HUES6 (cell line): ENCODE results near the gene SHF.

Experiments
- H3K27ac ChIP-seq: 2 replicates; pipeline ENCODE4 v1.7.0; 2013; ENCODE audit warnings: low read depth, mild to moderate bottlenecking, low read length, inconsistent platforms
- H3K27me3 ChIP-seq: 2 replicates; pipeline ENCODE4 v1.6.1; 2013; ENCODE audit warnings: low read length; ENCODE audit not compliant: control insufficient read depth, insufficient read depth
- H3K36me3 ChIP-seq: 2 replicates; pipeline ENCODE4 v1.6.1; 2013; ENCODE audit warnings: low read length; ENCODE audit not compliant: control insufficient read depth, insufficient read depth
- H3K4me1 ChIP-seq: 2 replicates; pipeline ENCODE4 v1.6.1; 2013; ENCODE audit warnings: low read length; ENCODE audit not compliant: control insufficient read depth, insufficient read depth
- H3K4me3 ChIP-seq: 2 replicates; pipeline ENCODE4 v1.5.1; 2013; ENCODE audit warnings: low read depth, low read length
- H3K9ac ChIP-seq: one replicate; pipeline ENCODE4 v1.6.1; 2013; ENCODE audit warnings: mild to moderate bottlenecking, low read length
- H3K9me3 ChIP-seq: 2 replicates; pipeline ENCODE4 v1.6.1; 2013; ENCODE audit warnings: low read depth, low read length; ENCODE audit not compliant: control insufficient read depth, insufficient read depth

The SHF gene

DNA sequence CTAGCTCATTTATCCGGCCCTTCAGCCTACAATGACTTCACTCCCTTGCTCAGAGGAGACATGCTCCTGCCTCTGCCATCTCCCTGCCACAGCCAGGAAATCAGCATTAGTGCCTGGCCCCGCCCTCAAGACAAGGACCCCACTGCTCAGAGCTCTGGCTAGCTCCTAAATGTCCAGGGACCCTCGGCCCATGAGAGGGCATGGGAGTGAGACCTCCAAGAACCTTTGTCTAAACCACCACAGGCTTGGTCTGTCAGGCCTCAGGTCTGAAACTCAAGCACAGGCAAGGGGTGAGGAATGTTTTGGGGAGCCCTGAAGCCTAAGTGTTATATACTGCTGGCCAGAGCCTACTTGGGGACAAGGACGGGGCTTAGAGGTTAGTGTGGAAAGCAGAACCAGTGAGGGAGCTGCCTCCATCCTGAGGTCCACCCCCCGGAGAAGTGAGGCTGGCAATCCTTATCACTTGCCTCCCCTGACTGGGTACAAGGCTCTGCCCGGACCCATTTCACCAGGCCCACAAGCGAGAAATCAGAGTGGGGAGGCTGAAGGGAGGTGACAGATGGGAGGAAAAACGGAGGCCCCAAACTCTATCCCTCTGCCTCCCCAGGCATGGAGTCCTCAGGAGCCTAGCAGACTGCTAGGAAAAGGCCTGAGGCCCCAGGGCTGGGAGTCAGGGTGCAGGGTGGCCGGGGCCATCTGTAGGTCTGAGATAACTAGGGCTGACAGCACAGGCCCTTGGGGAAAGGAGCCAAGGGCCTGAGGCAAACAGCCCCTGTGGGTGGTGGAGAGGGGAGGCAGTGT lies 18.8 kb downstream of the SHF start:
- H3K27me3 ChIP-seq, result no peaks in the 10 kb centered on the region
- no peaks in the 10 kb centered on the region for H3K9me3 ChIP-seq
- no peak overlapping the region for H3K9ac ChIP-seq
- peak overlapping the region; percentile 5; the same call in 1 of the 2 replicates for H3K27ac ChIP-seq
- no peak overlapping the region for H3K4me3 ChIP-seq
- H3K4me1 ChIP-seq, result peaks cover 27% of the 10 kb centered on the region
- H3K36me3 ChIP-seq, result peaks cover 12% of the 10 kb centered on the region; the same call in 1 of the 2 replicates

DNA sequence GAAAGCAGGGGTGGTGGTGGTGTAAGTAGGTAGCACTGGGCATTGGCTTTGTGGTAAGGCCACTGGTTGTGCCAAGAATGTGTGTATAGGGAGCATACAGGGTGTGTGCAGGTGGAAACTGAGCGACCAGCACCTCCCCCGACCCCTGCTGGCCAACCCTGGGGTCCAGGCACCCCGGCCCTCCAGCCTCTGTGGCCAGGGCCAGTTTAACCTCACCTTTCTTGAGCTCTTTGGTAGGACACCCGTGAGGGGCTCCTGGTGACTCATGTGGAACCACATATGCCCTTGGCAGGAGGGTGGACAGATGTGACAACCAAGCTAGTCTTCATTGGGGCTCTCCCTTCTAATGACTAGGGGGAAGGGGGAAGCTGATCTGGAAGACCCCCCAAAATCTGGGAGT lies 19.5 kb downstream of the SHF start:
- H3K9ac ChIP-seq, result no peak overlapping the region
- H3K9me3 ChIP-seq, result no peaks in the 10 kb centered on the region
- H3K27me3 ChIP-seq, result no peaks in the 10 kb centered on the region
- H3K4me3 ChIP-seq, result no peak overlapping the region
- peaks cover 8% of the 10 kb centered on the region; the same call in 1 of the 2 replicates for H3K36me3 ChIP-seq
- H3K27ac ChIP-seq, result no peak overlapping the region
- H3K4me1 ChIP-seq, result peaks cover 27% of the 10 kb centered on the region

DNA sequence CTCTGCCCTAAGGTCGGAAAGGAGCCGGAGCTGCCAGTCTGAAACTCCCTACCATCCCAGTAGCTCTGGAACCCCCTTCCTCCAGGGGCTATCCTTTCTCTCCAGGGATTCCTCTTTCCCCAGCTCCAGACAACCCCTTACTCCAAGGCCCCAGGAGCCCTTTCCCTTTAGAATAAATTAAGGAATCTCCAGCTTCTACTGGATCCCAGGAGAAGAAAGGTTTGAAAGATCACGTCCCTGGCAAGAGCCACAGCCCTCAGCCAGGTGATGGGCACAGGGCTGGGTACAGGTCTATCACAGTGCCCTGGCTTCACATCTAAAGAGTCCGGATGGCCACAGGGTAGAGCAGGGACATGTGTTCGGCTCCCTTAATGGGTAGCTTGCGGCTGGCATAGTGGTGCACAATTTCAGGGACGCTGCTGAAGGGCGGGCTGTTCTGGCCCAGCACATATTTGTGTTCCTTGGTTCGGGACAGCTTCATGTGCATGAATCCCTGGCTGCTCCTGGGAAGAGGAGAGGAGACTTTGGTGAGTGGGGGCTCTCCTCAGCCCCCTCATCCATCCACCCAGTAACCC lies 20.0 kb downstream of the SHF start:
- Histone ChIP-seq H3K9ac (peak overlapping the region; percentile 5), H3K4me1 (peaks cover 29% of the 10 kb centered on the region), H3K27ac (peak overlapping the region; percentile 82; the same call in 1 of the 2 replicates), H3K9me3 (no peaks in the 10 kb centered on the region), H3K27me3 (no peaks in the 10 kb centered on the region), H3K4me3 (peak overlapping the region; percentile 60), H3K36me3 (peaks cover 8% of the 10 kb centered on the region; the same call in 1 of the 2 replicates)

DNA sequence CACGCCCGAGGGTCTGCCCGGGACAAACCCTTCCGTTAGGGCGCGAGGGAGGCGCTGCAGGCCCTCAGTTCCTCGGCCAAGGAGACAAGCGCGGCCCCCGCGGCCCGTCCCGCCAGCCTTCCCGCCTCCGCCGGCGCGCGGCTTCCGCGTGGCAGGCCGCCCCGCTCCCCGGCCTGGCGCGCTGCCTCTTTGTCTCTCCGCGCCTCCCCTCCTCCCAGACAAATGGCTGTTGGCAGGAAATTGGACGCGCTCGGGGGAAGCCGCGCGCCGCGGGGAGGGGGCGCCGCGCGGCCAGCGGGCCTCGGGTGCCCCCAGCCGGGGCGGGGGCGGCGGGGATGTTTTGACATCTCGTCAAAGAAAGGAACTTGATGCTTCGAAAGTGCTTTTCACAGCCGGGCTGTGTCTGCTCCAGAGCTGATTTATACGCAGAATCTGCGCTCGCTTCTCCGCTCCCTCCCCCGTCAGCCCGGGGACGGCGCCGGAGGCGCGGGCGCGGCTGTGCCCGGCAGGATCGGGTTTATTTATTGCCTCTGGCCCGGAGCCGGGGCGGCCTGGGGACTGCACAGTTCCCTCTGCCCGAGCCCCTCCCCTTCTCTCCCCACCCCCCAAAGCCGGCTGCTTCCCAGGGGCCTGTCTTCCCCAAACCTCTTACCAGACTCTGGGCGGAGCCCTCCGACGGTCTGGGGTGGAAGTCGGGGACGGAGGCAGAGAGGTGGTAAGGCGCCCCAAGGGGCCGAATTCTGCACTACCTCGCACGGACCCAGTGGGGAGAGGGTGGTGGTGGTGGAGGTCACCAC lies 20.7 kb downstream of the SHF start:
- peak overlapping the region; percentile 60 for H3K4me3 ChIP-seq
- peak overlapping the region; percentile 82 for H3K27ac ChIP-seq

DNA sequence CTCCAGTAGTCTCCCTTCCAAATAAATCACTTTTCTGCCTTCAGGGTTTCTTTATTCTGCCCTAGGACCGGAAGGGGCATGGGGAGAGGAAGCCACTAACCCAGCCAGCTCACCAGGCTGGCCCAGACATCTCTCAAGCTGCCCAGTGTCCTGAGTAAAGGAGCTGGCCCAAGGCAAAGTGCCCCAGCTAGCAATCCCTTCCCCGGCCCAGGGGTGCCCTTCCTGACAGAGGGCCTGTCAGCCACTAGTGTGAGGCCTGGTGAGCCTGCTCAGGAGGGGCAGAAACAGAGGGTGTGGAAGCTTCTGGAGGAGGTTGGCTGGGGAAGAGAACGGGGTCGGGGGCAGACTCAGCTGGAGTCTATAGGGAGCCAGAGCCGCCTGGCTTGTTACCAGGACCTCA lies 22.2 kb downstream of the SHF start:
- no peak overlapping the region for H3K9ac ChIP-seq
- no peak overlapping the region for H3K4me3 ChIP-seq
- no peak overlapping the region for H3K27ac ChIP-seq

More for the DNA sequence above, 20.7 kb downstream of the SHF start:
- H3K9ac ChIP-seq, result peak overlapping the region; percentile 93
- no peaks in the 10 kb centered on the region for H3K27me3 ChIP-seq
- H3K9me3 ChIP-seq, result no peaks in the 10 kb centered on the region
- peaks cover 34% of the 10 kb centered on the region for H3K4me1 ChIP-seq
- H3K36me3 ChIP-seq, result peaks cover 8% of the 10 kb centered on the region; the same call in 1 of the 2 replicates

DNA sequence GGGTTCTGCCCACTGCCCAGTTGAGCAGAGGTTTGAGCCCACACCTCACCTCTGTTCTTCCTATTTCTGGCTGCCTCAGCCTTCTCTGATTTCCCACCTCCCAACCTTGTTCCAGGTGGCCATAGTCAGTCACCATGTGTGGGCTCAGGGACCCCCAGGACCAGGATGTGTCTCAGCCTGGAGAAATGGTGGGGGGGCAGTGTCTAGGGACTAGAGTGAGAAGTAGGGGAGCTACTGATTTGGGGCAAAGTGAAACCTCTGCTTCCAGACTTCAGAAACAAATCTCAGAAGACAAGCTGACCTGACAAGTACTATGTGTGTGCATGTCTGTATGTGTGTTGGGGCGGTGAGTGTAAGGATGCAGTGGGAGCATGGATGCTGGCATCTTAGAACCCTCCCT lies 22.9 kb downstream of the SHF start:
- Histone ChIP-seq H3K36me3 (no peaks in the 10 kb centered on the region), H3K9me3 (no peaks in the 10 kb centered on the region), H3K4me1 (peaks cover 31% of the 10 kb centered on the region), H3K4me3 (no peak overlapping the region), H3K27ac (no peak overlapping the region), H3K27me3 (no peaks in the 10 kb centered on the region), H3K9ac (no peak overlapping the region)

More for the DNA sequence above, 22.2 kb downstream of the SHF start:
- Histone ChIP-seq H3K27me3 (no peaks in the 10 kb centered on the region), H3K36me3 (no peaks in the 10 kb centered on the region), H3K4me1 (peaks cover 34% of the 10 kb centered on the region), H3K9me3 (no peaks in the 10 kb centered on the region)

DNA sequence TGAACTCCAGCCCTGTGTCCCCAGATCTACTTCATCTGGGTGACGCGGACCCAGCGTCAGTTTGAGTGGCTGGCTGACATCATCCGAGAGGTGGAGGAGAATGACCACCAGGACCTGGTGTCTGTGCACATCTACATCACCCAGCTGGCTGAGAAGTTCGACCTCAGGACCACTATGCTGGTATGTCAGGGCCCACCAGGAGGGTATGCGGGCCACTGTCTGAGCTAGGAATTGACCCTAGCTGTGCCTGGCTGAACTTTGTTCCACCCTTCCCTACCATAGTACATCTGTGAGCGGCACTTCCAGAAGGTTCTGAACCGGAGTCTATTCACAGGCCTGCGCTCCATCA lies 24.3 kb downstream of the SHF start:
- Histone ChIP-seq H3K9ac (no peak overlapping the region), H3K4me1 (peaks cover 17% of the 10 kb centered on the region), H3K27me3 (no peaks in the 10 kb centered on the region), H3K36me3 (no peaks in the 10 kb centered on the region), H3K4me3 (no peak overlapping the region), H3K9me3 (no peaks in the 10 kb centered on the region), H3K27ac (no peak overlapping the region)

DNA sequence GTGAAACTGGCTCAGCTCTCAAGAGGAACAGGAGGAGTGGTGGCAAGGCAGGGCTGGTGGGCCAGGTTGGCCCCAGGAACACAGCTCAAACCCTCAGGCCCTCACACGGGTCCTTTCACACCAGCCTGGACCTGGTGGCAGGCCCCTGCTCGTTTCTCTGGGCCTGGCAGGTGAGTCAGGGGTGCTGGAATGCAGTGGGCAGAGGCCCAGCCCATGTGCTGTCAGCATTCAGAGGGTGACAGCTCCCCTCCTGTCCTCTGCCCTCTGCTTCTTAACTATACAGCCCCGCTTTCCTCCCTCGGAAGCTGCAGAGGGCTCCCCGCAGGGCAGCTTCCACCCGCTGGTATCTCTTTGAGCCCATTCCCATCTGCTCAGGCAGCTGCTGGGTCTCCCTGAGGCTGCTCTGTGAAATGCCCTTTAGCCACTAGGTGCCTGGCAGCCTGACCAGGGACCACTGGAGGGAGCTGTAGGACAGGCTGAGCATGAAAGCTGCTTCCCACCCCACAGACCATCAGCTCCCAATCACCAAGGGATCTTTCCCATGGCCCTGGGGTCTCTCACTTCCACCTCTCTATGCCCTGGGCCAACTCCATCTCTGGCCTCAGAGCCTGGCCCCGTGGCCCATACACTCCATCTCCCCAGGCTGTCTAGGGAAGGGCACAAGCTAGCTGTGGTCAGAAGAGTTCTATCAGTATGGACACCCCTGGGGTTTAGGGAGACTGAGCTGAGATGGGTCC lies 24.8 kb downstream of the SHF start:
- no peak overlapping the region for H3K4me3 ChIP-seq
- no peaks in the 10 kb centered on the region for H3K36me3 ChIP-seq
- H3K9me3 ChIP-seq, result no peaks in the 10 kb centered on the region
- H3K27ac ChIP-seq, result no peak overlapping the region
- H3K9ac ChIP-seq, result no peak overlapping the region
- no peaks in the 10 kb centered on the region for H3K27me3 ChIP-seq
- H3K4me1 ChIP-seq, result peaks cover 16% of the 10 kb centered on the region

DNA sequence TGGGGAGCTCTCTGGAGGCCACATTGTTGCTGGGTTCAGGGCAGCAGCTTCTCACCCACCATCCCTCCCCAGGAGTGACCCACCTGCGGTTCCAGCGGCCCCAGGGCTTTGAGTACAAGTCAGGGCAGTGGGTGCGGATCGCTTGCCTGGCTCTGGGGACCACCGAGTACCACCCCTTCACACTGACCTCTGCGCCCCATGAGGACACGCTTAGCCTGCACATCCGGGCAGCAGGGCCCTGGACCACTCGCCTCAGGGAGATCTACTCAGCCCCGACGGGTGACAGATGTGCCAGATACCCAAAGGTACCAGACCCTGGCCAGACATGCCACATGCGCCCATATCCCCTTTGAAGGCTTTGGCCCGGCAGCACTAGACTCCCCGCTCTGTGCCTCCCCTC lies 26.1 kb downstream of the SHF start:
- no peak overlapping the region for H3K27ac ChIP-seq
- H3K4me3 ChIP-seq, result no peak overlapping the region
- no peaks in the 10 kb centered on the region for H3K27me3 ChIP-seq
- H3K9me3 ChIP-seq, result no peaks in the 10 kb centered on the region
- no peaks in the 10 kb centered on the region for H3K36me3 ChIP-seq
- peaks cover 16% of the 10 kb centered on the region for H3K4me1 ChIP-seq
- H3K9ac ChIP-seq, result no peak overlapping the region

DNA sequence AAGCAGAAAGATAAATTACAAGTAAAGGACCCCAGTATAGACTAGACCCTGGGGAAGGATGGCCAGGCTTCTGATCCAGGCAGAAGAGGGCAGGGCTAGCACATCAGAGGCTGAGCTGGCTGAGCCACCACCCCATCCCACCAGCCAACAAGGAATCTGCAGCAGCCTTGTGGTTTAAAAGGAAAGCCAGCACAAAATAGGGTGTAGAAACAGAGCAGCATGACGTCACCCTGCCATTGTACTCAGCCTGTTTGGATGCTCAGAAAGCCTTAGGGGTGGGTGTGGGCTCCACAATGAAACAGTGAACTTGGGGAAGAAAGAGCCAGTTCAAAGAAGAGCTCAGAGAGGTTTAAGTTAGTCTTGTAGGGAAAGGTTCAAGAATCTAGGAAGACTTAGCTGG lies 29.8 kb downstream of the SHF start:
- Histone ChIP-seq H3K36me3 (no peaks in the 10 kb centered on the region), H3K9ac (no peak overlapping the region), H3K4me3 (no peak overlapping the region), H3K27me3 (no peaks in the 10 kb centered on the region), H3K27ac (no peak overlapping the region), H3K4me1 (peaks cover 16% of the 10 kb centered on the region), H3K9me3 (no peaks in the 10 kb centered on the region)
